ENCODE measurements around the gene GABRR2. TPM values are rescaled to one million over a fixed set of nuclear protein-coding genes. Genes with fewer than 3 reads are reported as not detected.
"Not testable (repeated sequence)": the region's sequence is repeated elsewhere in the genome, so short reads cannot be mapped to it uniquely, and the experiment has no call there.

Gene GABRR2
- total RNA-seq, 2 donors from 2014 or later: 0.48 to 0.49 TPM

GRCh38 chr6:89313006-89313405 lies 2.1 kb downstream of the GABRR2 start:
- H3K9me3 ChIP-seq: no peaks in the 10 kb centered on the region
- no peaks in the 10 kb centered on the region for H3K36me3 ChIP-seq
- no peak overlapping the region for H3K4me3 ChIP-seq
- H3K27me3 ChIP-seq: no peaks in the 10 kb centered on the region
- H3K9ac ChIP-seq (ENCODE audit: low read depth in 2 of 2, low read length in 2 of 2): no peak overlapping the region
- H3K27ac ChIP-seq: no peak overlapping the region
- intact Hi-C loops (cut with DNase I): loop anchor here (10.0 kb wide), 1 partner anchor 52 kb away; no protein-coding TSS in a partner anchor
- no peak for DNase-seq
- peaks cover 10% of the 10 kb centered on the region for H3K4me1 ChIP-seq
- no peak for TF ChIP-seq CTCF (IDR thresholded peaks at IDR 0.05)

GRCh38 chr6:89311853-89312531 lies 3.1 kb downstream of the GABRR2 start:
- intact Hi-C loops (cut with DNase I): loop anchor here (10.0 kb wide), 1 partner anchor 53 kb away; no protein-coding TSS in a partner anchor
- Histone ChIP-seq H3K9ac (ENCODE audit: low read depth in 2 of 2, low read length in 2 of 2) (peak overlapping the region in 1 of 2 donors; percentile 21), H3K4me1 (peaks cover 10% of the 10 kb centered on the region), H3K27me3 (no peaks in the 10 kb centered on the region), H3K27ac (peak overlapping the region; percentile 32), H3K9me3 (no peaks in the 10 kb centered on the region), H3K4me3 (no peak overlapping the region), H3K36me3 (no peaks in the 10 kb centered on the region)
- no peak for TF ChIP-seq CTCF (IDR thresholded peaks at IDR 0.05)
- DNase-seq: peak; percentile 56

GRCh38 chr6:89311530-89311852 lies 3.6 kb downstream of the GABRR2 start:
- Histone ChIP-seq H3K27me3 (no peaks in the 10 kb centered on the region), H3K4me3 (no peak overlapping the region), H3K36me3 (no peaks in the 10 kb centered on the region), H3K9me3 (no peaks in the 10 kb centered on the region), H3K9ac (ENCODE audit: low read depth in 2 of 2, low read length in 2 of 2) (peak overlapping the region in 1 of 2 donors; percentile 2), H3K27ac (peak overlapping the region; percentile 32), H3K4me1 (peaks cover 10% of the 10 kb centered on the region)
- intact Hi-C loops (cut with DNase I): loop anchor here (10.0 kb wide), 1 partner anchor 53 kb away; no protein-coding TSS in a partner anchor
- TF ChIP-seq CTCF (IDR thresholded peaks at IDR 0.05): peak; percentile 28
- DNase-seq: no peak

GRCh38 chr6:89310929-89311328 lies 4.2 kb downstream of the GABRR2 start:
- H3K36me3 ChIP-seq: no peaks in the 10 kb centered on the region
- H3K27ac ChIP-seq: no peak overlapping the region
- H3K9me3 ChIP-seq: no peaks in the 10 kb centered on the region
- peaks cover 10% of the 10 kb centered on the region for H3K4me1 ChIP-seq
- no peak for DNase-seq
- peak overlapping the region in 1 of 2 donors; percentile 2 for H3K9ac ChIP-seq (ENCODE audit: low read depth in 2 of 2, low read length in 2 of 2)
- intact Hi-C loops (cut with DNase I): loop anchor here (10.0 kb wide), 1 partner anchor 54 kb away; no protein-coding TSS in a partner anchor
- H3K4me3 ChIP-seq: no peak overlapping the region
- H3K27me3 ChIP-seq: no peaks in the 10 kb centered on the region
- TF ChIP-seq CTCF (IDR thresholded peaks at IDR 0.05): no peak

- Histone ChIP-seq H3K4me3 (no peak overlapping the region), H3K9me3 (no peaks in the 10 kb centered on the region), H3K27ac (no peak overlapping the region), H3K27me3 (no peaks in the 10 kb centered on the region), H3K36me3 (no peaks in the 10 kb centered on the region), H3K9ac (ENCODE audit: low read depth in 2 of 2, low read length in 2 of 2) (no peak overlapping the region), H3K4me1 (peaks cover 10% of the 10 kb centered on the region)
- intact Hi-C loops (cut with DNase I): no loop called here
- DNase-seq: no peak
- TF ChIP-seq CTCF (IDR thresholded peaks at IDR 0.05): no peak
Observed at GRCh38 chr6:89308525-89309395, 6.3 kb downstream of the GABRR2 start.

- intact Hi-C loops (cut with DNase I): not testable (repeated sequence)
Observed at GRCh38 chr6:89304517-89304916, 10.6 kb downstream of the GABRR2 start.

More at GRCh38 chr6:89304517-89304916, 10.6 kb downstream of the GABRR2 start:
- DNase-seq; H3K9ac ChIP-seq (ENCODE audit: low read depth in 2 of 2, low read length in 2 of 2); H3K4me3 ChIP-seq; H3K9me3 ChIP-seq; H3K4me1 ChIP-seq; H3K36me3 ChIP-seq; H3K27me3 ChIP-seq; H3K27ac ChIP-seq: not testable (repeated sequence)

Data from colonic mucosa (tissue), 4 donors.